Measurements from ENCODE around the gene IGFL2. TPM values are rescaled to one million over a fixed set of nuclear protein-coding genes. Genes with fewer than 3 reads are reported as not detected.
"Not testable (repeated sequence)": the region's sequence is repeated elsewhere in the genome, so short reads cannot be mapped to it uniquely, and the experiment has no call there.

The IGFL2 gene
- total RNA-seq, 1 experiment from 2014 or later, result not detected

GRCh38 chr19:46137915-46138473 is 10.0 kb upstream of the IGFL2 start:
- DNase-seq (ENCODE audit: extremely low read depth, low read depth), result no peak

GRCh38 chr19:46141421-46141820 is 6.6 kb upstream of the IGFL2 start:
- DNase-seq (ENCODE audit: extremely low read depth, low read depth), result no peak

GRCh38 chr19:46142294-46142693 is 5.7 kb upstream of the IGFL2 start:
- DNase-seq (ENCODE audit: extremely low read depth, low read depth), result no peak

- no peak for DNase-seq (ENCODE audit: extremely low read depth, low read depth)
These were observed 3.3 kb upstream of the IGFL2 start for GRCh38 chr19:46144756-46145155.

- no peak for DNase-seq (ENCODE audit: extremely low read depth, low read depth)
These were observed 785 bp upstream of the IGFL2 start for GRCh38 chr19:46147166-46147740.

- DNase-seq (ENCODE audit: extremely low read depth, low read depth), result no peak
These were observed 2.6 kb downstream of the IGFL2 start for GRCh38 chr19:46150606-46151005.

- DNase-seq (ENCODE audit: extremely low read depth, low read depth), result no peak
These were observed 7.2 kb downstream of the IGFL2 start for GRCh38 chr19:46155237-46155636.

- no peak for DNase-seq (ENCODE audit: extremely low read depth, low read depth)
These were observed 11.6 kb downstream of the IGFL2 start for GRCh38 chr19:46159418-46160232.

- no peak for DNase-seq (ENCODE audit: extremely low read depth, low read depth)
These were observed 12.3 kb downstream of the IGFL2 start for GRCh38 chr19:46160233-46160775.

- DNase-seq (ENCODE audit: extremely low read depth, low read depth), result not testable (repeated sequence)
These were observed 13.7 kb downstream of the IGFL2 start for GRCh38 chr19:46161642-46162257.

GRCh38 chr19:46162731-46163130 is 14.7 kb downstream of the IGFL2 start:
- no peak for DNase-seq (ENCODE audit: extremely low read depth, low read depth)

GRCh38 chr19:46173886-46174480 is 25.9 kb downstream of the IGFL2 start:
- DNase-seq (ENCODE audit: extremely low read depth, low read depth), result no peak

- no peak for DNase-seq (ENCODE audit: extremely low read depth, low read depth)
These were observed 28.2 kb downstream of the IGFL2 start for GRCh38 chr19:46176116-46176860.

GRCh38 chr19:46179076-46179759 is 31.2 kb downstream of the IGFL2 start:
- no peak for DNase-seq (ENCODE audit: extremely low read depth, low read depth)

- peak; percentile 85 for DNase-seq (ENCODE audit: extremely low read depth, low read depth)
These were observed 32.8 kb downstream of the IGFL2 start for GRCh38 chr19:46180701-46181387.

GRCh38 chr19:46181388-46181779 is 33.3 kb downstream of the IGFL2 start:
- DNase-seq (ENCODE audit: extremely low read depth, low read depth), result peak; percentile 89

GRCh38 chr19:46182476-46182875 is 34.4 kb downstream of the IGFL2 start:
- DNase-seq (ENCODE audit: extremely low read depth, low read depth), result no peak

GRCh38 chr19:46184775-46185710 is 37.0 kb downstream of the IGFL2 start:
- not testable (repeated sequence) for DNase-seq (ENCODE audit: extremely low read depth, low read depth)

All from NCI-H460 (cell line).